GOT3 (cell line): ENCODE data around the gene SCUBE1.

Experiments used
- DNase-seq: peaks from one replicate; lab custom pipeline; 2025; ENCODE audit warnings: mixed read lengths; lab: John Stamatoyannopoulos, UW

Gene SCUBE1

DNA sequence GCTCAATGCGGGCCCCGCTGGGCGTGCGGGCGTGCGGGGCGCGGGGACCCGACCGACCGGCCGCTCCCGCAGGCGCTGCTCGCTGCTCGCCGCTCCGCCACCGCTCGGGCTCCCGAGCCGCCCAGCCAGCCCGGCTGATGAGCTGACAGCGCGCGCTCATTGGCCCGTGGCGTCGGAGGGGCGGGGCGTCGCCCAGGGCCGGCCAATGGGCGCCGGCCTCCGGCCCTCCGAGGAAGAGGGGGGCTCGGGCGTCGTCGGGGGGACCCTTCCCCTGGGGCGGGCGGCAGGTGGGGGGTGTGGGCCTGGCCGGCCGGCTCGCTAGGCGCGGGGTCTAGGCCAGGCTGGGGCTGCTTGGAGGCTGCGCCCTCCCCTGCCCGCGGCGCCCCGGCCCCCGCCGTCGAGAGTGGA is at the start of gene SCUBE1:
Gene SCUBE1, minus strand, starts transcription at position 111 of the 408 bp plus-strand sequence. CDS start 111 bp downstream, outside the sequence.
- no peak for DNase-seq

- DNase-seq, result no peak
These were observed 49.3 kb upstream of the SCUBE1 start for GRCh38 chr22:43392385-43392989.

- no peak for DNase-seq
These were observed 48.1 kb upstream of the SCUBE1 start for GRCh38 chr22:43391306-43391705.

- DNase-seq, result no peak
These were observed 47.7 kb upstream of the SCUBE1 start for GRCh38 chr22:43390872-43391271.

GRCh38 chr22:43390166-43390565 is 47.0 kb upstream of the SCUBE1 start:
- no peak for DNase-seq

DNA sequence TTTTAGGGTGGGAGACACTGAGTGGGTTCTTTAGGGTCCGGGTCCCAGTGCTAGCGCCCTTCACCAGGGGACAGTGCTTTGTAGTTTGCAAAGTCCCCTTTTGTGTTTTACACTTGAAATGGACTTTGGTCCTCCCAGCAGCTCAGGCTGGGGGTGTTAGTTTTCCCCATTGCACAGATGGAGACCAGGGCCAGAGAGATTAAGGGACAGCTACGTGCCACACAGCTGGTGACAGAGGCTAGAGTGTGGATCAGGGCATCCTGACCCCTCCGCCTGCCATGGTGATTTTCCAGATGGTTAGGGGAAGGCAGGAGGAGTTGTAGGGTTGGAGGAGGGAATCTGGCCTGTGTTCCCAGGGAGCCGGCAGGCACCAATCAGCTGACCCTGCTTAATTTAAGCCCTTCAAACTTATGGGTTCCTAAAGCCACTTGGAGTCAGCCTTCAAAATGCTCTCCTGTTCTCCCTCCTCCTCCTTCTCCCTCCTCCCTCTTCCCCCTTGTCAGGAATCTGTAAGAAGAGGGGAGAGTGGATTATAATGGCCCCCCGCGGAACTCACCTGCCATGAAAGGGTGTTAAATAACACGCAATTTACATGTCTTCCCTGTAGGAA is 46.2 kb upstream of the SCUBE1 start:
- no peak for DNase-seq

DNA sequence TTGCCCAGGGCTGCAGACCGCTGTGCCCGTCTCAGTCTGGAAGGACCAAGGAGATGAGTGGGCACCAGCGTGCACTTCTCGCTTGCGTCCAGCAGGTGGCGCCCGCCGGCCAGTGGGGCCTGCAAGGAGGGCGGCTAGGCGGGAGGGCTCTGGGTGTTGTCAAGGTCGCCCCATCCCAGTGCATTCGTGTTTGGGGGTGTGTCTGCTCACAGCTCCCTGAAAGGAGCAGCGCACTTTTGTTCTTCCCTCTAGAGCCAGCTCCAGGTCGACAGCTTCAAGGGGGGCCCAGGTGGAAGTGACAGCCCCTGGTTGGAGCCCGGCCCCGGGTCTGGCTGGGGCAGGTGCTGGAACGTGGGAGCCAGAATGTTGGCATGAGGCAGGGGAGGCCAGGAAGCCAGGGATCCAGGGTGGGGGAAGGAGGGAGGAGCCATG is 45.3 kb upstream of the SCUBE1 start:
- peak; percentile 14 for DNase-seq

DNA sequence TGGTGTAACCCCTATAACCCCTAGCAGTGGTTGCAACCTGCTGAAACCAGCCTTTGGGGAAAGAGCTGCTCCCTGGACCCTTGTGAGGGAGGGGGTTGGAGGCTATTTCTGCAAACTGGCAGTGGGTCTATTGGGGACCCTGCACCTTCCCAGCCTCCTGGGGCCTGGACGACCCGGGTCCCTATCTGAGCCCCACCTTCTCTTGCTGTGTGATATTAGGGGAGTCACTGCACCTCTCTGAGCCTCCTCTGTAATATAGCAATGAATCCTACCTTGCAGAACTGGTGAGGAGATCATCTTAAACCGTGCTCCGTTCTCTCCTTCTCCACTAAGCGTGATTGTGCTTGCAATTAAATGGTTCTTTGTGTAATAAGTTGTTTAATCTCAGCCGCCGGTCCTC is 44.6 kb upstream of the SCUBE1 start:
- no peak for DNase-seq

DNA sequence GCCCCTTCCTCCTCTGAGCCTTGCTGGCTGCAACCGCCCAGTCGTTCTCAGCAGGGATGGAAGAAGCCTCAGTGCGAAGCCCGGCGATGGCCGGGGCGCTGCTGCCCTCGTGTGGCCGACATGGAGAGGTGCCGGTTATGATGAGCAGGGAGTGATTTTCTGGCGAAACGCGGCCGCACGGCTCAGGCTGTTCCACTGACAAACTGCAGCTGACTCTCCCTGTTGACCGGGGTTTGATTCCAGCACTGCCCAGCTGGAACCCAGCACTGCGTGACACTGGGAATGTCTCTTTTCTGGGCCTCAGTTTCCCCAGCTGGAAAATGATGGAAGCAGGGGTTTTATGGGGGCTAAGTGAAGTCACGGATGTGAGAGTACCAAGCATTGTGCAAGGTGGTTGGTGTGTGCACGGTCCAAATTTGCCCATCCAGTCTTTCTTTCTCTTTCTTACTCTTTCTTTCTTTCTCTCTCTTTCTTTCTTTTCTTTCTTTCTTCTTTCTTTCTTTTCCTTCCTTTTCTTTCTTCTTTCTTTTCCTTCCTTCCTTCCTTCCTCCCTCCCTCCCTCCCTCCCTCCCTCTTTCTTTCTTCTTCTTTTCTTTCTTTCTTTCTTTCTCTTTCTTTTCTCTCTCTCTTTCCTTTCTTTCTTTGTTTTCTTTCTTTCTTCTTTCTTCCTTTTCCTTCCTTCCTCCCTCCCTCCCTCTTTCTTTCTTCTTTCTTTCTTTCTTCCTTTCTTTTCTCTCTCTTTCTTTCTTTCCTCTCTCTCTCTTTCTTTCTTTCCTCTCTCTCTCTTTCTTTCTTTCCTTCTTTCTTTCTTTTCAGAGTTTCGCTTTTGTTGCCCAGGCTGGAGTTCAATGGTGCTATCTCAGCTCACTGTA is 42.8 kb upstream of the SCUBE1 start:
- peak; percentile 13 for DNase-seq

- DNase-seq, result no peak
These were observed 41.7 kb upstream of the SCUBE1 start for GRCh38 chr22:43384863-43385262.

GRCh38 chr22:43381693-43382092 is 38.5 kb upstream of the SCUBE1 start:
- no peak for DNase-seq

GRCh38 chr22:43377896-43378704 is 34.9 kb upstream of the SCUBE1 start:
- no peak for DNase-seq

- DNase-seq, result no peak
These were observed 34.4 kb upstream of the SCUBE1 start for GRCh38 chr22:43377548-43377895.

DNA sequence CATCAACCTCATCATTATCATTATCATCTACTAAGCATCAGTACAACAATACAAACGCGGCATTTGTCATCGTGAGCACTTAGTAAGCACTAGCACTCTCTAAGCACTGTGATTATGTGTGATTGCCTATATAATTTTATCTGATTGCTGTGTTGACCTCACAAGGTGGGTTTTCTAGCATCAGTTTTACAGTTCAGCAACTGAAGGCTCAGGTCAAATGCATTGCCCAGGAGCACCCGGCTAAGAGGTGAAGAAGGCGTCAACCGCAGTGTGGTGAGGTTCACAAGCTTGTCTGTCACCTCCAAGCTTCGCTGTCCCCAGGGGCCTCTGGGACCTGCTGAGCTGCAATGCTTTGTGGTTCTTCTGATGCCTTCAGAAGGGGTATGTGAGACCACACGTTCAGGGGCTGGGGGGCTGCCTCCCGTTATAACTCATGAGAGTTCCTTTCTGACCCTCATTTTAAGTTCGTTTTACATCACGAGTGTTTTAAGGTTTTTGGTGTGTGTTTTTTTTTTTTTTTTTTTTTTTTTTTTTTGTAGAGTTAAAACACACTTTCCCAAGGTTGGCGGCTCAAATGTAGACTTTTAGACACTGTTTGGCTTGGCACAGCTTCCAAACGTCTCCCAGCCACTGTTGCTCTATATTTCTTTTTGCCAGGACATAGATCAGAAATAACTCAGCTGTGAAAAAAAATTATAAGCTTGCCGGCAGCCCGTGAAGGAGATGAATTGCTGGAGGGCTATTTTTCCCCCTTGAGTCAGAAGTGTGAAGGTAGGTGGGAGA is 33.8 kb upstream of the SCUBE1 start:
- DNase-seq, result no peak

DNA sequence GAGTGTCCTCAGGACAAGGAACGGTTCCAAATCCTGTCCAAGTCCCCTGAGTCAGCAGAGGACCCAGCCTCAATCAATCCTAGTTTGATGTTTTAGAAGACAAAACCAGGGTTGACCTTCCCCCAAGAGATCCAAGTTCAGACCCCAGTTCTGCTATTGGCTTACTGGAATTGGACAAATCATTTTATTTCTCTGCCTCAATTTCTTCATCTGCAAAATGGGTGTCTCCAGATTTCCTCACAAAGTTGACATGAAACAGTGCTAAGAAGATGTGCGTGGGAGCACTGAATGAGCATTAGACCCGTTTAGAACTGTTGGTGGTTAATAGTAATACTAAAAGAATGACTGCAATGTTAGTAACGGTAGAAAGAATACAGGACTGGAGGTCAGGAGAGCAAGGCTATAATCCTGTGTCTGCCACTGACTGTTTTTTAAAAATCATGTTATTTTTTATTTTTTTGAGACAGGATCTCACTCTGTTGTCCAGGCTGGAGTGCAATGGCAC is 32.8 kb upstream of the SCUBE1 start:
- no peak for DNase-seq

GRCh38 chr22:43370036-43370435 is 26.9 kb upstream of the SCUBE1 start:
- DNase-seq, result no peak

GRCh38 chr22:43365715-43366440 is 22.7 kb upstream of the SCUBE1 start:
- no peak for DNase-seq

- no peak for DNase-seq
These were observed 20.9 kb upstream of the SCUBE1 start for GRCh38 chr22:43364169-43364435.

GRCh38 chr22:43363315-43364168 is 20.4 kb upstream of the SCUBE1 start:
- no peak for DNase-seq

GRCh38 chr22:43360576-43360975 is 17.4 kb upstream of the SCUBE1 start:
- no peak for DNase-seq
